ENCODE measurements around the gene GRID1.

The GRID1 gene

DNA sequence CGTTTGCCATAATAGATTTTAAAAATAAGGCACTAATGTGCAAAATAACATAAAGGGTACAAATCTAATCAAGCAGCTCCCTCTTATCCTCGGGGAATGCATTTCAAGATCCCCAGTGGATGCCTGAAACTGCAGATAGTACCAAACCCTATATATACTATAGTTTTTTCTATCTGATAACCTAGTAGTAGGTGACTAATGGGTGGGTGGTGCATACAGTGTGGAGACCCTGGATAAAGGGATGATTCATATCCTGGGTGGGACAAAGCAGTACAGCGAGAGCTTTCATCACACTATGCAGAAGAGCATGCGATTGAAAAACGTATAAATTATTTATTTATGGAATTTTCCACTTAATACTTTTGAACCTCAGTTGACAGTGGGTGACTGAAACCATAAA, 464.5 kb downstream of the GRID1 start:
- DNase-seq: no peak

- DNase-seq: no peak
These were observed 465.0 kb downstream of the GRID1 start for GRCh38 chr10:85901599-85901998.

GRCh38 chr10:85900487-85900886, 466.1 kb downstream of the GRID1 start:
- DNase-seq: no peak

DNA sequence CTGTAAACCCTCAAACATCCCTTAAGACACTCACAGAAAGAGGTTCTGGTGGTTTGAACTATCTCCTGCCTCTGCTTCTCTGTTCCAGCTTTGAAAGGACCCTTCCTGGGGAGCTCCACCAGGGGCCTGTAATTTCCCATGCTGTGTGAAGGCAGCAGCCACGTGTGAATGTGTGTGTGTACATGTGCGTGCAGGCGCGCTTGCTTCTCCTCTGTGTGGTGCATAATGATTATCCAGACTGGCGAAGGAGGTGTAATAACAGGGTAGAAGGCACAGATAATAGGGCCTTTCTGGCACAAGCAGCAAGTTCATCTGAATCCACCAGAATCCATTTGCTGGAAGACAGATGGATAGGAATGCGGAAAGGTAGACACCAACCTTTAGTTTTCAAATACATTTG, 466.5 kb downstream of the GRID1 start:
- no peak for DNase-seq

DNA sequence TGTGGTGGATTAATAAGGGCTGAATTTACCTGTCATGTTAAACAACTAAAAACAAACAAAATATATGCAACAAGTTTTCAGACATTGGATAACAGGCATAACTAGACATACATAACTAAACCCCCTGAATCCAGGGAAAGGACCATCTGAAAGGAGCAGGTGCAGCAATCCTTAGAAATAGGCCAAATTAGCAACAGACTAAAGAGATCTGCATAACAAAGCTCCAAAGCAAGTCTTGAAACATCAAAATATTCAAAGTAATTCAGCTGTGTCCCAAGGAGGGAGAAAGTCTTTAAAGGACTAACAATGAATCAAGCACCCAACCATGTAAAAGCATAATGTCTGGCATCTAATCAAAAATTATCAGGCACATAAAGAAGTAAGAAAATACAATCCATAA, 475.1 kb downstream of the GRID1 start:
- no peak for DNase-seq

GRCh38 chr10:85888559-85888958, 478.0 kb downstream of the GRID1 start:
- no peak for DNase-seq

- DNase-seq: no peak
These were observed 478.6 kb downstream of the GRID1 start for GRCh38 chr10:85888004-85888403.

DNA sequence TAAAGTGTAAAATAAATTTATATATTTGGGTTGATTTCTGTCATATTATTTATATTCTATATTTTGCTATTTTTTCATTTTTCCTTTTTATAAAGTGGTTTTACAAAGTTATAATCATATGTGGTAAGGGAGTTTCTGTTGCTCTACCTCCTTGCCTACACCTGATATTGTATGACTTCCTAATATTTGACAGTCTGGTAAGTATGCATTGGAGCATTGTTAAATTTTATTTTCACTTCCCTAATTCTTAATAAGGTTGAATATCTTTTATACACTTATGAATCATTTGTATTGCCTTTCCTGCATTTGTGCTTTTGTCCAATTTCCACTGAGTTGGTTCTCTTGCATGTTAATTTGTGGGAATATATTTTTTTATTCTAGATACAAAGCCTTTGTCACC, 492.4 kb downstream of the GRID1 start:
- DNase-seq: no peak

DNA sequence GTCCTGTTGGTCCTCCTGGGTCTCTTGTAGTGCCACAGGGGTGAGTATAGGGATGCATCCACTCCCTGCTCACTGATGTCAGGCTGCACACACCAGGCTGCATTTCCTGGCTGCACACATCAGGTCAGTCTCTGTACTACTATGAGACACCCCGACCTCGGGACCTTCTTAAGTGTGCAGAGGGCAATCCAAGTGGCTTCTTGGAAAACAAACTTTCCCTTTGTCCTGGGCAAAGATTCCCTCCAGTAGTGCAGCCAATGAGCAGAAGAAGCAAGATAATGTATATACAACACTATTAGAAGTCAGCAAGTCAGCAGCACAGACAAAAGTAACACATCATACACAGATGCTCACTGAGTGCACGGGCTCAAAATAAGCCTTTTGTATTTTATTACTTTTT, 493.5 kb downstream of the GRID1 start:
- no peak for DNase-seq

- DNase-seq: no peak
These were observed 497.7 kb downstream of the GRID1 start for GRCh38 chr10:85868627-85869499.

DNA sequence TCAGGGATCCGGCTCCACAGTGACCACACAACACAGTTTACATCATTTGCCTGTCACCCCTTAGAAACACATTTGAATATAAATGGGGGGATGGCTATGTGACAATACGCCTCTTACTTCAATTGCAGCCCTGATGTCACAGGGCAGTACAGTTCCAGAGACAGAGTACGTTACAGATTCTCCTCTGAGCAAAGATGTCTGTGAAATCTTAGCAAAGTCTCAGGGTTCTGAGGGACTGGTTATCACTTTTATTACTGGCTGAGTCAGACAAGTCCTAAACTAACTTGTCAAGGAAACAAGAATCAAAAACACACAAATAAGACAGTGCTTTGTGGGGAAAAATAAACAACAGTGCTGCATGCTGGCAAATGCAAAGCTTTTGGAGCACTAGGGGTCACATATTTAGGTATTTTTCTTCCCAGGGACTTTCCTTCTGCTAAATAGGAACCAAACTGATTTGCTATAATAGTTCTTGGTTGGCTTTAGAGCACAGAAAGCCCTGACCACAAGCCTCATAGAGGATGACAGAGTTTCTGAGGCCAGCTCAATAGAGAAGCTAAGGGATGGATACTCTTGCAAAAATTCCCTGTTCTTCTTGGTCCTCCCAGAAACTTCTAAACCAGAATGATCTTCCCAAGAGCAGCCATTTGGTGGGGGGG, 501.6 kb downstream of the GRID1 start:
- no peak for DNase-seq

GRCh38 chr10:85864173-85864549, 502.4 kb downstream of the GRID1 start:
- no peak for DNase-seq

GRCh38 chr10:85863301-85864172, 503.1 kb downstream of the GRID1 start:
- no peak for DNase-seq

- no peak for DNase-seq
These were observed 503.8 kb downstream of the GRID1 start for GRCh38 chr10:85862771-85863170.

- no peak for DNase-seq
These were observed 504.9 kb downstream of the GRID1 start for GRCh38 chr10:85861513-85862197.

DNA sequence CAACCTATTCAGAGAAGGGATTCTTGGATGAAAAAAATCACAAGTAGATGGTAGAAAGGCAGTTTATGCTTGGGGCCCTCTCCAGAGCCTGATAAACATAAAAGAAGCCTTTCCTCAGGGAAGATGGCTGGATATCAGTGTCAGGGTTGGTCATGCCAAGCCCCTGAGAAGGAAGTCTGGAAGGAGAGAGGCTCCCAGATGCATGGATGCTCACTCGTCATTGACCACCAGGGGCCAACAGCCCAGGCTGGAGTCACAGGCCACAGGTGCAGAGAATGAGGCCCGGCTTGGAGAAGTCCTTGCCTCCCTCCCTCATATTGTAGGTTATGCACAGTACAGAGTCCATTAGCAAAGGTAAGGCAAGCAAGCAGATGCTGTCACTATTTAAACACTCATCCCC, 506.7 kb downstream of the GRID1 start:
- DNase-seq: no peak

- DNase-seq: no peak
These were observed 507.6 kb downstream of the GRID1 start for GRCh38 chr10:85858776-85859515.

GRCh38 chr10:85857791-85858190, 508.8 kb downstream of the GRID1 start:
- no peak for DNase-seq

GRCh38 chr10:85857305-85857704, 509.3 kb downstream of the GRID1 start:
- no peak for DNase-seq

DNA sequence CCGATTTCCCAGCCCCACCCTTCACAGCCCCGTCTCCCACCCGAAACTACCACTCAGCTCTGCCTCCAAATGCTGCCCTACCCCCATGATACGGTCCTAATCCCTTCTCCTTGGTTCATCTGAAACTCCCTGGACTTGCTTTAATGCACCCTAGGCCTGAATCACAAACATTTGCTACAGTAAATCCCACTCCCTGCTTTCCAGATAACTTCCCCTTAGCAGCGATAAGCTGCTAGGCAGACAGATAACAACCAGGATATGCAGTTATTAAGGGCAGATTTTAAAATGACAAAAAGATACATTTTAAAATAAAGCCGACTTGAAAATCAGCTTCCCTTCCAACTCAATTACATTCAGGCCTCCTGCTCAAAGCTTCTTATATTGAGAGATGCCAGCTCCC, 514.7 kb downstream of the GRID1 start:
- no peak for DNase-seq

GRCh38 chr10:85851325-85851724, 515.3 kb downstream of the GRID1 start:
- no peak for DNase-seq

- no peak for DNase-seq
These were observed 515.9 kb downstream of the GRID1 start for GRCh38 chr10:85850736-85851135.
